GM12891 (cell line): Measurements from ENCODE around the gene CHST10.

ENCODE experiments used
- POLR2A ChIP-seq: IDR thresholded peaks from 2 replicates; pipeline ENCODE4 v1.6.1; 2011; ENCODE audit warnings: low read depth, low read length, control low read depth
- TAF1 ChIP-seq: IDR thresholded peaks from 2 replicates; pipeline ENCODE4 v1.6.1; 2011; ENCODE audit warnings: low read depth, low read length, control low read depth

- no peak for TF ChIP-seq POLR2A
- no peak for TF ChIP-seq TAF1
Observed at GRCh38 chr2:100344433-100344832, 73.0 kb downstream of the CHST10 start.
